ENCODE data around the gene MRPS9.

The MRPS9 gene

DNA sequence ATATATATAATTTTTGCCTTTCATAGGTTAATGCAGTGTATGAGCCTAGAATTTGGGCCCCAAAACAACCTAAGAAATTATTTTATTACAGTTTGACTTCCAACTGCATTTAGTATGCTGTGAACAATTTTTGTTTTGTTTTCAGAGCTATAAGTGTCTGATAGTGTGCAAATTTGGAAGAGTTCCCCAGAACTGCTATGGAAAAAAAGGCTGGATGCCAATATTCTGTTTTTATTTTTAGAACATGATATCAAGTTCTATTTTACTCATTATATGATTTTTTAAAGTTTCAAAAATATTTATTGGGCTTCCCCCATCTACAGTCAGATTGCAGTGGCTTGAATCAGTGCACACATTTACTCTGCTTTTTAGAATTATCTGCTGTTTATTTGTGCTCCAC lies 42.6 kb downstream of the MRPS9 start:
- no peak for DNase-seq

DNA sequence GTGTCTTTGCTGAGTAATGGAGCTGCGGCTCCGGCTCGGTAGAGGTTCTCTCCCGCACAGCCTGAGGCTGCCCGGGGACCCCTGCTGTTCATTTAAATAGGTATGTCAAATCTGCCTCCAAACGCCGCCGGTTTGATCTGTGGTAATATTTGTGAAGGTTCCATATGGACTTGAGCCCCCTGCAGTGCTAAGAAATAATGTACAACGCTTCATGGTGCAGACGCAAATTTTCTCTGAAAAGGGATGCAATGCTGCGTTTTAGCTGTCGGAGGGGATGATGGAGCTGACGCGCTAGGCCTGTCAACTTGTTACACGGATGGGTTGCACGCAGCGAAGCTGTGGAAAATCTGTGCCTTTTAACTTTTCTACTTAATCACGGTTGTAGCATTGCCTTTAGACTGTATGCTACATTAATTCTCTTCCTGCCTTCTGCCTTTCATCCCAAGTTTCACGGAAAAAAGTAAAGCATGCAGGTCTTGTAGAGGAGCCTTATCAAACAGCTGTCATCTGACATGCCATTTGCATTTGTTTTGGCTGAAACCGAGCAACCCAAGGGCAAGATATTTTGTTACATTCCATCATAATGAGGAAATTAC lies 43.2 kb downstream of the MRPS9 start:
- DNase-seq: no peak

DNA sequence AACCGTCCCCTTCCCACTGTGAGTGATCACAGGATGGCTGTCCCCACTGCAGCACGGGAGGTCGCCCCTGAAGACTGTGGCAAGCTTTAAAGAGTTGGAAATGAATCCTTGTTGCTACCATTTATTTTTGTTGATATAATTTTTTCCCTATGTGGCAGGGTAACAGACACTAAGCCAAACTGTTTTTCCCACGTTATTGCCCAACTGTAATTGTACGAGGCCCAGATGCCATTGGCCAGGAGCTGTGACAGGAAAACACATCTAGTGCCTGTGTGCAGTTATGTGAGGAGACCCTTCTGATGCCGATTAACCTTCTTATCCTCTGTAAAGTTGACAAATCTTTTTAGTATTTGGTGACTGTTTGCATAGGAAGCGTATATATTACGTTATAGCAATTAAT lies 44.2 kb downstream of the MRPS9 start:
- no peak for DNase-seq

DNA sequence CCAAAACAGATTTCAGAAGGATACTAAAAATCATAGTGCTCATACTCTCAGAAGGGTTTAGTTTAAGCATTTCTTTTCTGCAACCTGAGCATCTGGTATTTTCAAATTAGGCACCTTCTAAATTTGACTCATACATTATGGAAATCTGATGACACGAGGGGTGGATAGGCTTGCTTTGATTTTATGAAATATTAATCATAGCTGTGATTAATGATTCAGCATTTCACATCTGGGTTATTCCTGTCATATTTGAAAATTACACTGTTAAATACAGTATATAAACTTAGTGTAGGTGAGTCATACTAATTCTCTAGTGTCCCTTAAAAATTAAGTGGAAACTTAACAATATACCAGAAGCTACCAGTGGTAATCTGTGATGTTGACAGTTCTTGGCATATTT lies 47.7 kb downstream of the MRPS9 start:
- DNase-seq: no peak

DNA sequence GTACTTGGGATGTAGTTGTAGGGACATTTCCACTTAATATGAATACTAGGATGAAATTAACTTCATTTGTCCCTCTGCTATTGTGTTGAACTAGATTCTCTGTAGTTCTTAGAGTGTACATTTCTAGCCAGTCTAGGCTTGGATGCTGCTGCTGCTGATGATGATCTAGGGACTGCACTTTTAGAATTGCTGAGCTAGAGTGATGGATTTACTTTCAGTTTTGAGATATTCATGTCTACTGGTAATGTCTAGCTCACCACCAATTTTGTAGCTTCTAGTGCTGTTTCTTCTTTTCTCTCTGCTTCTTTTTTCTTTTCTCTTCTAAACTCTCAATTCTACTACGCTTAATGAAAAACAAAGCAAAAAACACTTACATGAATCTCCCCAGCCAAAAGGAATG lies 49.4 kb downstream of the MRPS9 start:
- no peak for DNase-seq

DNA sequence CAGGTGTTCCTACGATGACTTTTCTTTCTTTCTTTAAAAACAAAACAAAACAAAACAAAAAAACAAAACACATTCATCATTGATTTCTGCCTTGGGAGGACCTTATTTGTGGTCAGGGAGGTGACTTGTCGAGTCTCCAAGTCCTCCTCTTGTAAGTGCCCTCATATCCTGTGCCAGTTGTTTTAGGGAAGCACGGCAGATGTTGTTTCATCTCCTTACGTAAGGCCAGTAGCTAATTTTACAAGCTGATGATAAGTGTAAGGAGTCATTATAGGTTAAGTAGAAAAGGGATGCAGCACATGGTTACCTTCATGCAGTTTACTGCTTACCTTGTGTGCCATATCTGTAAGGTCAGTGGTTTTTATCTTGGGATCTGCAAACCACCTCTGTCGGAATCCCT lies 52.2 kb downstream of the MRPS9 start:
- no peak for DNase-seq

DNA sequence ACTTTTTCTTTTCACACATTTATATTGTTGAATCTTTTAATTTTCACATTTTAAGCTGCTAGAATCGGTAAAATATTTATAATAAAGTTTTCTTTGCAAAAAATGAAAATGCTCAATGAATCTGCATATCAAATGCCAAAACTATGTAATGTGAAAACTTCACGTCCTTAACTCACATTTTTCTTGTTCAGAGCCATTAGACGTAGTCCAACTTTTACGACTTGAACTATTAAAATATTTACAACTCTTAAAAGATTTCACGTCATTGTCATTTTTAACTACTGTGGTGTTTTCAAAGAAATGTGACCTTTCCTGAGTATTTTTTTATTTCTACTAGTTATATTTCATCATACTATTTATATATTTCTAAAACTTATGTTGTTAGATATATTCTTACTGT lies 54.9 kb downstream of the MRPS9 start:
- no peak for DNase-seq

DNA sequence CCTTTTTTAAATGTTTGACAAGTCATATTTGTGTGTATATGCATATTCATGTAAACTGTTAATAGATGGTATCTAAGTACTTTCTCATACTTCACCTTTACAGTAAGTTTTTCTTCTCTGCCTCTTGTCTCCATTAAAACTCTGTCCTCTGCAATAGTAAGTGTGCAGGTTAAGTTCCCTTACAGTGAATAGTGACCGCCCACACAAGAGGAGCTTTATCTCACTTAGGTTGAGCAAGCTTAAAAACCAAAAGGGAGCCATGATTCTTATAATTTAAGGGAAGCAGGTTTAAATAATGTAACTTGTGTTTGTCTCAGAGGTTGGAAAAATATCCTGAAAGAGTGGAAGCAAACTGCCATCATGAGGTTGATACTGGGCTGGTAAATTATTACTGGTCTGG lies 61.3 kb downstream of the MRPS9 start:
- no peak for DNase-seq

DNA sequence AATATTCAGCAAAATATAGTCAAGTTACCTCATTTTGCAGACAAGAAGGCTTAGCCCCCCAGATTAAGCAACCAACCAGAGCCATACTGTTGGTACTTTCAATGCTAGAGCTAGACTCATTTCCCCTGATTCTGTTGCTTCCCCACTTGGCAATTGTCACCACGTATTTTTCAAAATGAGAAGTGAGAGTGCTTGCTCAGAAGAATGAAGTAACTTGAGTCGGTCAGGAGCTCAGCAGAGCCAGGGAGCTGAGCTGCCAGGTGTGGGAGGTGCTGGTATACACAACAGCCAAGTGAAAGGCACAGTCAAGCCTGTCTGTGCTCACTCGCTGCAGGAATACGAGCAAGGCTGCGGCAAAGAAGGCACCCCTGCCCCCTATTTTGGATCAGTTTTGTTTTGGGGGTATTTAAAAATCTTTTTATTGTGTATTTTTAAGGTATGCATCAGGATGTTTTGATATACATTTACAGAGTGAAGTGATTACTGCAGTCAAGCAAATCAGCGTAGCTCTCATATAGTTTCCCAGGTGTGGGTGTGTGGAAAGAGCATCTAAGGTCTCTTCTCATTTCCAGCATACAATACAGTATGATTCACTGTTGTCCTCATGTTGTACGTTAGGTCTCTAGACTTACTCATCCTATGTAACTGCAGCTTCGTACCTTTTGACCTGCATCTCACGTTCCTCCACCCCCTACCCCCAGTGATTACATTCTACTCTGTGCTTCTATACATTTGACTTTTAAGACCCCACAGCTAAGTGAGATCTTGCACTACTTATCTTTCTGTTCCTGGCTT lies 62.4 kb downstream of the MRPS9 start:
- no peak for DNase-seq

DNA sequence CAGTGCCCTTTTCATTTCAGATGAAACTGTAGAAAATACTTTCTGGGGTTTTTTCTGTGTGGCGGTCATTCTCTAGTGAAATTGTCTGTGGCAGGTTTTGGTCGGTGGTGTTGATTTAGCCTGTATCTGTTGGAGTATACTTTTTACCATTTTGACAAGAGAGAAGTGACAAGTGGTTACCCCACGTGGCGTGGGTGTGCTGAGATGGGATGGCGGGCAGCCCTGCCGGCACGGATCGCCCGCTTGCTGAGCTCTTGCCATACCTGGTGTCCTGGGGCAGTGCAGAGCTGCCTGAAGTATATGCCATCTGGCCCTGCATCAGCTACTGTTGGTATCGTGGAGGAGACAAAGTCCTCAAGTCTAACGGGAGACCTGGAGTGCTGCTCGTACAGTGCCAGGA lies 64.1 kb downstream of the MRPS9 start:
- no peak for DNase-seq

DNA sequence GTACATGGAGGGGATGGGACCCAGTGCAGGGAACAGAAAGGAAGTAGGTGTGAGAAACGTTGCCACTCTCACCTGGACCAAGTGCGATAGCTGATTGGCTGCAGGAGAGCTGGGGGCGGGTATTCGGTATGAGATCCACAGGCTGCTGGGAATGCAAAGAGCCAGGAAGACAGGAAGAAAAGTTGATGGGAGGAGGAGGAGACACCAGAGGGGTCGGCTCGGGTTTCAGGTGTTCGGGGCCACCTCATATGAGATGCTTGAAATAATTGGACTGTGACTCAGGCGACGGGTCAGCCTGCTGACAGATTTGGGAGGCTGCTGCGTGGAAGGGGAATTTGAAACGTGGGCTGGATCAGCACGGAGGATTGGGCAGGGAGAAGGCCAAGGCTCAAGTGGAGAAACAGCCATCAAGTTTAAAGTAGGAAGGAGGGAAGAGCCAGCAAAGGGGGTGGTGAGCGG lies 65.1 kb downstream of the MRPS9 start:
- DNase-seq: no peak

DNA sequence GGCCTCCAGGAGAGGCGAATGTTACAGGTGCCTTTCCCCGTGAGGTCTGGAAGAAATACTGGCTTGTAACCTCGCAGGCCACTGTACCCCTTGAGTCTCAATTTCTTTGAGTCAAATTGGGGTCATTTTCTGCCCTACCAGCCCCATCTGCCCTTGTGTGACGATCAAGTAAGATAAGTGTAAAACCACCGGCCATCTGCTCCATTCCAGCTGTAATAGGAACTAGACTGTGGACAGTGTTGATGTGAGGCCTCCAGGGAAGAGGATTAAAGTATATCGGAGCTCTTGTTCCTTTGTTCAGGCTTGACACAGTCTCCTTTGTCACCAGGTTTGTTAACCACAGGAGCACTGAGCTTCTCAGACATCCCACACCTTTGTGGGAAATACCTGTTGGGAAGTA lies 65.6 kb downstream of the MRPS9 start:
- DNase-seq: no peak

DNA sequence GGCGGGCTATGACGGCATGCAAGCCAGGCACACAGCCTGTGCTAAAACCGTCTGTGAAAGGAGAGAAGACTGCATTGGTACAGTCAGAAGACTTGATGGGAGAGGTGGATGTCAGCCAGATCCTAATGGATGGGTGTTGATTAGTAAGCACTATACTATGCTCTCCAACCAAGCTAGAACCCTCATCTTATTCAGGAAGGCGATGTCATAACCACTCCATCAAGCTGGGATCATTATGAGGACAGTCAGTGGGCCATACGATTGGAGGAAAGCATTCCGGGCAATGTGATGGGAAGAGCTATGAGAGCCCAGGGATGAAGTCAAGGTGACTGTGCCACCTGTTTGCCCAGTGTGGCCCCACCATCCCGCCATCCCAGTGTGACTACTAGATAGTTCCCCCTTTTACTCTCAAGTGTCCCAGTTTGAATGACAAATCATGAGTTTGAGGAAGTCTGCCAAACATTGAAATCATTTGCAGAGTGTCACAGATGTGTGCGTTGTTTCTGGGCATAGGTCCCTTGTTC lies 66.4 kb downstream of the MRPS9 start:
- DNase-seq: no peak

DNA sequence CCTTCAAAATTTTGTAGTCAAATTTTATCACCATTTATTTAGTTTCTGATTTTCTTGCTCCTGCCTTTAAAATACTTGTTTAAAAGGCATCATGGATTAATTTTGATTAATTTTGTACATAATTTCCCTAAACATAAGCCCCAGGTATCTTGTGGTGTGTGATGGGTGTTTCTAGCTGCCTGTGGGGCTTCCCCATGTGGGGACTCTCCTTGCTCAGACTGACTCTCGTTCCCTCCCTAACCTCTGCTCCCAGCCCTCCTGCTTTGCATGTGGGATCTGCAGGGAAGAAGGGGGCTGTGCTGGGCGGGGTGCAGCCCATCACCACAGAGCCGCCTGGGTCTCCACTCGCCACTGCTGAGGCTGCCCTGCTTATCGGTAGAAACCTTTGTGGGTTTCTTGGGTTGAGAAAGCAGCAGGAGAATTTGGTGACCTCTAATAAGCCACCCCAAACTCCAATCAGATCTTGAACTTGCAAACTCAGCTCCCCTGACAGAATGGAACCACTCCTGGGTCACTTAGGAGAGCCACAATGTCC lies 72.5 kb downstream of the MRPS9 start:
- no peak for DNase-seq

DNA sequence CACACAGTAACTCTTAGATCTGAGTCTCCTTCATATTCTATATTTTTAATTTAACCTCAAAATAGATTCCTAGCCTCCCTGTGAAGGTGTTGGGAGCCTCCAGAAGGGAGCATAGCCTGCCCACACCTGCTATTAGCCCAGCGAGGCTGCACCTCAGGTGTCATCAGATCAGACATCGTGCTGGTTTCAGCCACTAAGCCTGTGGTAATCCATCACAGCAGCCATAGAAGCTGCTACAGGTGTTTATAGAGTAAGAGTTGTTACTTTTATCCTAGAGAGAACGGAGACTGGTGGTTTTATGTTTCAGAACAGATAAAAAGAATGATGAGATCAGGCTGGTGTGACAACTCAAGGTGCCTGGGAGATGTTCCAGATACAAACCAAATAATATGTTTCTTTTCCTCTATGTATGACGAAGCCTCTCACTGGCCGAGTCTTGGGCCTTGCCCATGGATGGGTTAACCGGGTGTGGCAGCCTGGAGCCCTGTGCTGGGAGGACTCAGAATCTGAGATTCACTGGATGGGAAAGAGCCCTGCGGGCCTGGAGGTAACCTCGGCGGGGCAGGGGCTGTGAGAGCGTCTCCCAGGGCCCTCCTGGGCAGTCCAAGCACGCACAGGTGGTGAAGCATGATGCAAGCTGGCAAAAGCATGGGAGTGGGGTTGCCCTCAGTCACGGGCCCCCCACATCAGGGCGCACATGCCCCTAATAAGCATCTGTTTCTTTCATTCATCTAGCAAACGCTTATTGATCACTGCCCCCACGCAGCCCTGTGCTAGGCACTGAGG lies 73.7 kb downstream of the MRPS9 start:
- DNase-seq: no peak

DNA sequence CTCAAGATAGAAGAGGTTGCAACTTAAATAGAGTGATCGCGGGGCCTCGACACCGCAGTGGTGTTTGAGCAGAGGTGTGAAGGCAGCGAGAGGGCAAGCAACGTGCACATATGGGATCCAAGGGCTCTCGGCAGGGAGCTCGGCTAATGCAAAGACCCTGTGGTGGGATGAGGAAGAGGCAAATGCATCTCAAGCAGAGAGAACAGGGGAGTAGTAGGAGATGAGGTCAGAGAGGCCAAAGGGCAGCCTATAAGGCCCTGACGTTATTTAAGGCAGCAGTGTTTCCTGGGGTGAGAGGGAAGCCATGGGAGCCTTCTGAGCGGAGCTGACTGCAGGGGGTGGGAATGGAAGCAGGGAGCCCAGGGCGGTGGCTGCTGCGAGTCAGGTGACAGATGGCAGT lies 74.5 kb downstream of the MRPS9 start:
- no peak for DNase-seq

DNA sequence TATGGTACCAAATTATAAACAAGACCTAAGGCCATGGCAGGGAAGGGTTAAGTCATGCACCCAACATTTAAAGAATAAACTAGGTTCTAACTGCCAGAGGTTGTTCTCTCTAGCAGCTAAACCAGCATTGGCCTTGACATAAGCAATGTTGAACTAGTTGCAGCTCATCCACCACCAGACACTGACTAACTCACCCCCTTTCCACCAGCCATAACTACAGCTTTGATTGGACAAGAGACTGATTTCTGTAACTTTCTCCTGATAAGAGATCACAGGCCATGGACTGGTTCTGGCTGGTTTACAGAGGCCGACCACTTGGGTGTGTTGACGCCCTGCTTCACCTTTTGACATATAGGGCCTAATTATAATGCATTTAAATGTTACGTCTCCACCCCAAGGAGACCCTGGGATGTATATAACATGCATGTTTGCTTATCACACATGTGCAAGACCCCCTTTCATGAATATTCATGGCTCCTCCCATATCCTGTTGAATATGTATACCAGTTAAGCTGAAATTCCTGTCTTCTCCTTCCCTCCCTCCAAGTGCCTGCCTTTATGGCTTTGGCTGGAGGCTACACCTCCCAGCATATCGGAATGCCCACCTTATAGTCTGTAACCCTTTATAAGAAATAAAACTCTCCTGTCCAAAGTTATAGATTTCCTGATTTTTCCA lies 75.9 kb downstream of the MRPS9 start:
- DNase-seq: no peak

DNA sequence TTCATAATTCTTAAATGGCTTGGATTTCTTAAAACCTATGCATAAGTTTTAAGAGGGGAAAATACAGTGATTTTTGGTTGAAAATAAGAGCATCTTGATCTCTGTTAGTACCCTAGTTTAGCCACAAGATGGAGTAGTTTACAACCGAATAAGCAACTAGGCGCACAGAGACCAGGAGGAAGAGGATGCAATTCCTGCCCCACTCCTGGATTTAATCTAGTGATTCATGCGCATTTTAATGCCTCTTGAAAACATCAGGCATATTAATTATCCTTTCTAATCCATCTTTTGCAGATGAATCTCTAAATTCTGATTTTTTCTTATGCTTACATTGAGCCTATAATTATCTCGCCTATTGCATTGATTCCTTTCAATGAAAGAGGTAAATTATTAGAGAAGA lies 76.7 kb downstream of the MRPS9 start:
- DNase-seq: peak; percentile 57

DNA sequence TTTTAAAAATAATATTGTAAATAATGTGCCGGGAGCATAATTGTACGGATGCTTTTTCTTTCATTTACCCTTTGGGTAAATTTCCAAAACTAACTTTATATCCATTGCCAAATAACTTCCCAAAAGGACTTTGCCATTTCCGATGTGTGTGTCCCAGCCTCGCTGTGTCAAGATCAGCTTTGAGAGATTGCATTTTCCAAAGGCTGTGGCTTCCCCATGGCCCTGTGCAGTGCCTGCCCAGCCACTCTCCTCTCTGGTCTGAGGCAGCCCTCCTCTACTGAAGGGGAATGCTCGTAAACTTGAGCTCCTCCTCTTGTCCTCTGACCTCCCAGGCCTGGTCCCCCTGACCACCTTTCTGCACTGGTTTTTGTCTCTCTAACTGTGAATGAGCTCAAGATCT lies 78.5 kb downstream of the MRPS9 start:
- DNase-seq: no peak

DNA sequence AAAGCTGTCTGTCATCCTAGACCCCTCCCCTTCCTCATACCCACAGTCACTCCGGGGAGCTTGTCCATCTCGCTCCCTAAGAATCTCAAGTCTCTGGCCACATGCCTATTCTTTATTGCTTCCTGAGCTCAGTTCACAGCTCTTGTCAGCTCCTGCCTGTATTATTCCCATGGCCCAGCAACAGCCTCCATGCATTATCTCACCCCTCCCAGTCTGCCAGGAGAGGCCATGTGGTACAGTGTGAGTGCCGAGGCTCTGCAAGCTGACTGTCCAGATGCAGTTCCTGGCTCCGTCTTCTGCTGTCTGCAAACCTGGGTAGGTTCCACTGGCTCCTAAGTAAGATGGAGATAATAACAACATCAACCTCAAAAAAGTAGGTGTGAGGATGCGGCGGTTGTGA lies 79.7 kb downstream of the MRPS9 start:
- DNase-seq: no peak

DNA sequence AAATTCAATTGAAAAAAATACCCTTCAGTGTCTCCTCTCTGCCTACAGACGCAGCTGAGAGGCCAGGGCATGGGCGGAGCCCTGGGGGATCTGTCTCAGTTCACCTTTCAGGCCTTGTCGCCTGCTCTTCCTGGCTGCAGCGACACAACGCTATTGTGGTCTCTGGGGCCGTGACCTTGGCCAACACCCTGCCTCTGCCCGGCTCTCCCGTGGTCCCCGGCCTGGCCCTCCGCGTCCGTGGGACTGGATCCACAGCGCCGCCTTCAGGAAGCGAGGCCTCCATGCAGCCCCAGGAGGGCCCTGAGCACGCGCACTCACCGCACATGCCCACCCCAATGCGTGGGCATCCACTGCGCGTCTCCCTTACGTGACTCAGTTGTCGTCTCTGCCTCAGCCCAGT lies 81.1 kb downstream of the MRPS9 start:
- DNase-seq: no peak

DNA sequence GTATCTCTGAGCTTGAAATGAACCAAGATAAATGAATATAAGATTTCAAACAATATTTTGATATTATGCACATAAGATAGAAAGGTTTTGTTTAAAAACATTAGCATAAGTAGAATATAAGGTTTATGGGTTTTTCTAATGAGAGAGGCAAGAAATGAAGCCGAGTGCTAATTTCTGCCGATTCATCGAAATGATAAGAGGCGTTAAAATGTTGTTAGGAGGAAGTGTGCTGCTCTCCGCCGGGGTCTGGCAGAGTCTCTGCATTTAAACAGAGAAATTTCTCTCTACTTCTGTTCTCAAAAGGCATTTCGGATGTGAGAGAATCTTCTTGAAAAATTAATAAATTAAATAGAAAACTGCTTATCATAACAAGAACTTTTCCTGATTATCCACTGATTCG lies 83.6 kb downstream of the MRPS9 start:
- DNase-seq: no peak

DNA sequence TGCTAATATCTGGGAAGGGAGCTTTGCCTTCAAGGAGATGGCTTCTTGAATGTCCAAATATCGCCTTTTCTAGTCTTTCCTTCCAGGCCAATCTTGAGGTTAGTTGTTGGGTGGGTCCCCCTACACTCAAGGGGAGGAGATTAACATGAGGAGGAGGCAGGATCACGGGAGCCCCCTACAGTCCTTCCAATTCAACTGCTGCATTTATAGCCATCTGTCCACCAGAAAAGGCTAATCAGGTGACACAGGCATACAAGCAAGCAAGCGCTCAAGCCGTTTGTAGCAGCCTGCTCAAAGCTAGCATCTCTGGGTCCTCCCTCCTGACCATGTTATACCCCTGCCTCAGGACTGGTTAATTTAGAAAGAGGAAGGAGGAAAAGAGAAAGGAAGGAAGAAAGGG lies 87.6 kb downstream of the MRPS9 start:
- DNase-seq: no peak

Measured in midbrain (tissue), 1 donor.